ENCODE measurements around the gene ISCA2. TPM values are rescaled to one million over a fixed set of nuclear protein-coding genes. Genes with fewer than 3 reads are reported as not detected.
"Not testable (repeated sequence)": the region's sequence is repeated elsewhere in the genome, so short reads cannot be mapped to it uniquely, and the experiment has no call there.

Gene ISCA2, protein sequence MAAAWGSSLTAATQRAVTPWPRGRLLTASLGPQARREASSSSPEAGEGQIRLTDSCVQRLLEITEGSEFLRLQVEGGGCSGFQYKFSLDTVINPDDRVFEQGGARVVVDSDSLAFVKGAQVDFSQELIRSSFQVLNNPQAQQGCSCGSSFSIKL
- 38.3 TPM for total RNA-seq
- long read RNA-seq, transcript ISCA2-204 (4 exons, 2,626 nt): major isoform, 59 of 60 reads
- long read RNA-seq, partial matches to known transcripts: 0 of 60 reads
- long read RNA-seq, other reads (novel, unspliced or antisense): 1 of 60 reads

DNA sequence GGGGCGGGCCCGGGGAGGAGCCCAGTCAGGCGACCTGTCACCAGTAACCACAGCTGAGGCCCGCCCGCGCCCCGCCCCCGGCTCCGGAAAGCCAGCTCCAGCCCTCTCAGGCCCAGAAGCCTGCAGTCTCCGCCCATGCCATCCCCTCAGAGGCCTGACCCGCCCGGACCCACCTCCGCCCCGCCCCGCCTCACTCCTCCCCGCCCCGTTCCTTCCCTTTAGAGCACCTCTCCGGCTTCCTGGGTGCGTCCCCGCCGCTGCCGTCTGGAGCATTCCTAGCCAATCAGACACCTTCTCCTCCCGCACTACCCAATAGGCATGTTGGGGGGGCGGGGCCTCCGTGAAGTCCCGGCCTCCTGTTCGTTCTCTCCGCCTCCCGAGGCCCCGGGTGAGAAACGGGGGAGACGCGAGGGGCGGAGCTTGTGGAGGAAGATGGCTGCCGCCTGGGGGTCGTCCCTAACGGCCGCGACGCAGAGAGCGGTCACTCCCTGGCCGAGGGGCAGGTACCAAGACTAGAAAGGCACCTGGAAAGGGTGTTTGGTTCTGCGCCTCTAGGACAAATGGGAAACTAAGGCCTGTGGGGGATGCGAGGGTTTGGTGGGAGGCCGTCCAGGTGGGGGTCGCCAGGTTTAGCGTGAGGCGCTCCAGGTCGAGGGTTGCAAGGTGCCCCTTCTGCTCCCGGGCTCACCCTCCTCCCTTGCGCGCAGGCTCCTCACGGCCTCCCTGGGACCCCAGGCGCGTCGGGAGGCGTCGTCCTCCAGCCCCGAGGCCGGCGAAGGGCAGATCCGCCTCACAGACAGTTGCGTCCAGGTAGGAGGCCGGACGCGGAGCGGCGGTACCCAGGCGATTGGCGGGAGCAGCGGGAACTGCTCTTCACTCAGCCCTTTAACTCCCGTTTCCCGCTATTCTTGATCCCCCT, at the start of gene ISCA2:
ISCA2 (plus strand) TSS at position 423 of the 919 bp plus-strand sequence; CDS start at position 433, 10 bp downstream.
- ATAC-seq (ENCODE audit: poor library complexity): peak; percentile 96
- peak; percentile 100 for DNase-seq
- intact Hi-C loops (cut with DNase I): no loop called here

DNA sequence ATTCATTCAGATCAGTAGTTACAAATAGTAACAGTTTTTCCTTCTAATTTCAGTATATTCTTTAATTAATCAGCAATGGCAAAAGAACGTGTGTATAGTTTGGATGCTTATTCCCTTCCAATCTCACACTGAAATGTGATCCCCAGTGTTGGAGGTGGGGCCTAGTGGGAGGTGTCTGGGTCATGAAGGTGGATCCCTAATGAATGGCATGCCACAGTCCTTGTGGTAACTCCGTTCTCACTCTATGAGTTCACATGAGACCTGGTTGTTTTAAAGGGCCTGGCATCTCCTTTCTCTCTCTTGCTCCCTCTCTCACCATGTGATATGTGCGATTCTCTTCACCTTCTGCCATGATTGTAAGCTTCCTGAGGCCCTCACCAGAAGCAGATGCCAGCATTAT, 48.7 kb upstream of the ISCA2 start:
- ATAC-seq (ENCODE audit: poor library complexity) (no peak), DNase-seq (no peak)
- intact Hi-C loops (cut with DNase I): no loop called here

DNA sequence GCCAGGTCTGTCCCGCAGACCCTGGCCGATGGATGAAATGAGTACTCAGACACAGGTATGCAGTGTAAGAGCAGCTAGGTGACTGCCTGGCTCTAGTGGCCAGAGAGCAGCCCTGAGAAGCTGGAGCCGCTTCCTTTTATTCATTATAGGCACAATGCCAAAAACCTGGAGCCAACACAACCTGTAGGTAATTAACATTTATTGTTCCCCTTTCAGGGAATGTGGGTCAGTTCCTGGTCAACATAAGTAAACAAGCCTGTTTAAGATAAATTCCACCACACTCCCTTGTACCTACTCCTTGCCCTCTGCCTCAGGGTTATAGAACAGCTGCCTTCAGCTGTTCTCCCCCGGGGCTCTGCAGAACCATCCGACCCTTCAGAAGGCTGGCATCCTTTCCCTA, 39.2 kb upstream of the ISCA2 start:
- DNase-seq; ATAC-seq (ENCODE audit: poor library complexity); intact Hi-C loops (cut with DNase I): not testable (repeated sequence)

DNA sequence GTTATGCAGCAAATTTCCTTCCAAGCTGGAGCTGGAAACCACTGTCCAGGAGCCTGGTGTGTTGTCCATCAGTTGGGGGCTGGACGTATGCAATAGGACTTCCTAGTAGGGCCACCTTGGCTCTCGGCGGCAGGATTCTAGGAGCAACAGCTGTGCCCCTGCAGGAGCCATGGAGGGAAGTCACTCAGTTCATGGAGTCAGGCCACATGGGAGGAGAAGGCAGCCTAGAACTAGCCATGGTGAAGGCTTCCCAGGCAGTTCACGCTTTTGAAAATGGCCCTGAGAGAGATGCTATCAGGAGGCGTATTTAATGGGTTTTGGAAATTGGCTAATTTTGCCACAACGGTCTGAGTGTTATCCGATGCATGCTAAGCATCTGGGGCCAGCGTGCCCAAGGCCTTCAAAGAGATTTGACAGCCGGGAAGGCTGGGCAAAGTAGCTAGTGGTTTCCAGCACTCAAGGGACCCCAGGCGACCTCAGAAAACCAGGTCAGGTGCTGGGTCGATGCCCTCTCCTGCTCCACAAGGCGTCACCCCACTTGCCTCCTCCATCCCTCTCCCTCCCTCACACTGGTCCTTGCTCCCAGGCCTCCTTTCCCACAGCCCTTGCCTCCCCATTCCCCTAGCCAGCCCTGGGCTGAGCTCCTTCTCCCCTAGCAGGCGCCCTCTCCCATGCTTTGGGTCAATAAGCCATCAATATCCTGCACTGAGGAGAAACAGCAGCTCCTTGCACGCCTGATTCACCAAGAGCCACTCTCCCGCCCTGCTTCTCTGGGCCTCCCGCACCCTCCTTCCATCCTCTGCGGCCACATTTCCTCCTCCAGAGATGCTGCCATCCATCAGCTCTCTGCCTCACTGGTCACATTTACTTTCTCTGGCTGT, 36.6 kb upstream of the ISCA2 start:
- DNase-seq: no peak
- no peak for ATAC-seq (ENCODE audit: poor library complexity)

DNA sequence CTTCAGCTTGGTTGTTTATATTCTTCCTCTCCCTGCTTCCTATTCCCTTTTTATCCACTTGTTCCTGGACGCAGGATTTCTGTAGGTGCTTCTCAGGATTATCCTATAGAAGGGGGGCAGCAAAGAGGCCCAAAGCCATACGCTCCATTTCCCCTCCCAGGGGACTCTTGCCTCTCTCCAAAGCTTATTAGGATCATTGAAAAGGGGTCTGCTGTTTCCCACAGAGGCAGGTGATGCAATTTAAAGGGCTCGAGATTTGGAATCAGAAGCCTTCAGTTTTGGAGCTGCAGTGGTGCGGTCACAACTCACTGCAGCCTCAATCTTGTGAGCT, 36.0 kb upstream of the ISCA2 start:
- DNase-seq (no peak), ATAC-seq (ENCODE audit: poor library complexity) (no peak)
- intact Hi-C loops (cut with DNase I): no loop called here

More for the DNA sequence above, 36.6 kb upstream of the ISCA2 start:
- intact Hi-C loops (cut with DNase I): no loop called here

DNA sequence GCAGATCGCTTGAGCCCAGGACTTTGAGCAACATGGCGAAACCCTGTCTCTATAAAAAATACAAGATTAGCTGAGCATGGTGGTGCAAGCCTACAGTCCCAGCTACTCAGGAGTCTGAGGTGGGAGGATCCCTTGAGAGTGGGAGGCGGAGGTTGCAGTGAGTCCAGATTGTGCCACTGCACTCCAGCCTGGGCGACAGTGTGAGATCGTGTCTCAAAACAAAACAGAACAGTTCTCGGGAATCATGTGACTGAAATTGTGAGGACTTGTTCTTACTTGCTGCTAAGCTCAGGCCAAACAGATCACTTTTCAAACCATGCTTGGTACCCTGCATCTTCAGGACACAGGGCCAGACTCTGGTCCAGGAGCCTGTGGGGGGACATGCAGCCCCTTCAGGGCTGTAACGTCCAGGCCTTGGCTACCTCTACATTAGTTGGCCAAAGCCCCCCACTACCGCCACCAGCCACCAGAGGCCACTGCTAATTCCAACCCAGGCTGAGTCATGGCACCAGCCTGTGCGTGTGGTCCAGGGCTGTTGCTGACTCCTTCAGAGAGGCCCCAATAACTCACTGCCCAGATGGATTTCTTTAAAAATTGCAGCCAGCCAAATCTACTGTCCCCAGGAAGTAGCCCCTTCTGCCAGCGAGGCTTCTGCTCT, 34.1 kb upstream of the ISCA2 start:
- ATAC-seq (ENCODE audit: poor library complexity) (peak; percentile 61), DNase-seq (no peak)
- intact Hi-C loops (cut with DNase I): no loop called here

DNA sequence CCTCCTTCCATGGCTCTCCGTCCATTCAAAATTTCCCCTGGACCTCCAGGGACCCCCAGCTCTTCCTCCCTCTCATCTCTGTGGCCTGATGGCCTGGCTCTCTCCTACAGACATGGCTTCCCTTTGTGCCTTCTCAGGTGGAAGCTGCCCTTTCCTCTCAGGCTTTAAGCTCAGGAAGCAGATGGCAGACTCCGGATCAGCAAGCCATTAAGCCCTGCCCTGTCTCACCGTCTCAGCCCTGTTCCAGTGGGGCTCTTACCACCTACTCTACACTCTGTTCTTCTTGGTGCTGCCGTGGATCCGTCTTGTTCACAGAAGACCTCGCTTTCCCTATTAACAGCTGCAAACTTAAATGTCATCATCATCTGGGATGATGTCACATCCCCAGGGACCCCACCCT, 33.6 kb upstream of the ISCA2 start:
- DNase-seq (no peak), ATAC-seq (ENCODE audit: poor library complexity) (no peak)
- intact Hi-C loops (cut with DNase I): no loop called here

DNA sequence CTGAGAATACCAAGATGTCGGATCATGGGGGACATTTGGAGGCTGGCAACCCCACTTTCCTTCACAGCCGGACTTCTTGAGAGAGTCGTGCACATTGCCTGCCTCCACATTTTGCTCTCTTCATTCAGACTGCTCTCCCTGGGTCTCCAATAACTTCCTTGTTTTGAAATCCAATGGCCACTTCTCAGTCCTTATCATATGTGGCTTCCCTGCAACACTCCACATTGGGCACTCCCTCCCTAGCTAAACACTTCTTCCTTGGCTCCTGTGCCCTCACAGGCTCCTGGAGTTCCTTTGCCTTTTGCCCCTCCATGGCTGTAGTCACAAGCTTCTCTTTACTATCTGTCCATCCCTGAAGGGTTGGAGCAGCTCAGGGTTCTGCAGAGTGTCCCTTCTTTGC, 30.6 kb upstream of the ISCA2 start:
- DNase-seq (no peak), ATAC-seq (ENCODE audit: poor library complexity) (no peak)
- intact Hi-C loops (cut with DNase I): no loop called here

DNA sequence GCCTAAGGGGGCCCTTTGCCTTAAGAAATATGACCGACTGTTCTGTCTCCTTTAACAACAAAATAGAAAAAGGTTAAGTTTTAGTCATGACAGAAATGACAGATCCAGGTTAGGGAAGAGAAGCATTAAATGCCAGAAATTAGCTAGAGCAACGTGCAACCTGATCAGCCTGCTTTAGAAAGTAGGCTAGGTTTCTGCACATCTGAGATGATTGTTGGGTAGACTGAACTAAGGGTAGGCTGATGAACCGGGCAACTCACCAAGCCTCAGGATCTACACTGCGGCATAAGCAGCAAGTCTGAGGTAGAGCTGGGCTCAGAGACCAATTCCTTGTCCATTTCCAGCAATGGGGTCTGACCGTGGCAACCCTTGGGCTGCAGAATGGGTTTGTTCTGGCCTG, 29.9 kb upstream of the ISCA2 start:
- no peak for ATAC-seq (ENCODE audit: poor library complexity)
- no peak for DNase-seq
- intact Hi-C loops (cut with DNase I): no loop called here

DNA sequence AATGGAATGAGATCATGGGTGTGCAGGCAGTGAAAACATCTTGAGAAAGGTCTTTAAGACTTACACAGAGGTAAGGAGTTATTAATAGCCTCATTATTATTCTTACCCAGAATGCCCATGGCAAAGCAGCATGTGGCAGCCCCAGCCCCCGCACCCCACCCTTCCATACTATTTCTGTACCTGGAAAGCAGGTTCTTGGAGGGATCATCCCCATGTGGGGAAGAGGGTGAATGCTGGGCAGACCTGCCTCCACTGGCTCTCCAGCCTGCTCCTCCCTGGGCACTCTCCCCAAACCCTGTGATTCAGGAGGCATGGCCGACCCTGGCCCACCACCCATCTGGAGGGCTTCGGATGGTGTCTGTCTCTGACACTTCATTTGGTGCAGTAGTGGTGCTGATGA, 28.8 kb upstream of the ISCA2 start:
- intact Hi-C loops (cut with DNase I): no loop called here
- no peak for DNase-seq
- no peak for ATAC-seq (ENCODE audit: poor library complexity)

DNA sequence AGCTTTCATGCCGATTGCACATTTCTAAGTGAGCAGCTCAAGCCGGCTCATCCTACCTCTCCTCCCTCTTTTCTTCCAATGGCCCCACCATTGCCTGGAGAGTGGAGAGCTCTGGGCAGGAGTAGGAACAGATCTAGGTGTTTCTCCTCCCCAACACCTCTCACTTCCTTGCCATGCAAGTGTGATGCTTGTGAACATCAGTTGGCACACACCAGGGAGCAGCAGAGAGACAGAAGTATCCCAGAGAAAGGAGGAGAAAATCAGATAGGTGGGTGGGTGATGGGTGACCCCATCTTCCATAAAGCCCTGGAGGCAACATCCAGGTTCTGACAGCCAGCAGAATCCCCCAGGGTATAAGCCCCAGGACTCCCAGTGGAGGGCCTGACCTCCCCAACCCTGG, 28.2 kb upstream of the ISCA2 start:
- ATAC-seq (ENCODE audit: poor library complexity) (no peak), DNase-seq (no peak)
- intact Hi-C loops (cut with DNase I): no loop called here

DNA sequence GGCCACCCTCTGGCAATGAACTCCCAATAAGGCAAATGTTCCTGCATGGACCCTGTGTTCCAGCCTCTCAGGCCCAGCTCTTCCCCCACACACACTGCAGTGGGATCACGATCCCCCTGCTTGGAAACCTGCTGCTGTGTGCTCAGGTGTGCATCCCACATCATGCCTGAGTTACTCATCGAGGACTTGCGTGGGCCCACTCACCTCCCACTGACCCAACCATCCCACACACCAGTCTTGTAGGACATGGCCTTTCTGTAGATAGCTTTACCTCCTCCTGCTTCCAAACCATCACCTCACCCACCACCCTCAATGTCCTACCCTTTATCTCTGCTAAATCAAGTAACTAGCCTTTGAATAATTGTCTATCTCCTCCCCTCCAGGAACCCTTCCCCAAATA, 25.1 kb upstream of the ISCA2 start:
- intact Hi-C loops (cut with DNase I): no loop called here
- ATAC-seq (ENCODE audit: poor library complexity) (no peak), DNase-seq (no peak)

DNA sequence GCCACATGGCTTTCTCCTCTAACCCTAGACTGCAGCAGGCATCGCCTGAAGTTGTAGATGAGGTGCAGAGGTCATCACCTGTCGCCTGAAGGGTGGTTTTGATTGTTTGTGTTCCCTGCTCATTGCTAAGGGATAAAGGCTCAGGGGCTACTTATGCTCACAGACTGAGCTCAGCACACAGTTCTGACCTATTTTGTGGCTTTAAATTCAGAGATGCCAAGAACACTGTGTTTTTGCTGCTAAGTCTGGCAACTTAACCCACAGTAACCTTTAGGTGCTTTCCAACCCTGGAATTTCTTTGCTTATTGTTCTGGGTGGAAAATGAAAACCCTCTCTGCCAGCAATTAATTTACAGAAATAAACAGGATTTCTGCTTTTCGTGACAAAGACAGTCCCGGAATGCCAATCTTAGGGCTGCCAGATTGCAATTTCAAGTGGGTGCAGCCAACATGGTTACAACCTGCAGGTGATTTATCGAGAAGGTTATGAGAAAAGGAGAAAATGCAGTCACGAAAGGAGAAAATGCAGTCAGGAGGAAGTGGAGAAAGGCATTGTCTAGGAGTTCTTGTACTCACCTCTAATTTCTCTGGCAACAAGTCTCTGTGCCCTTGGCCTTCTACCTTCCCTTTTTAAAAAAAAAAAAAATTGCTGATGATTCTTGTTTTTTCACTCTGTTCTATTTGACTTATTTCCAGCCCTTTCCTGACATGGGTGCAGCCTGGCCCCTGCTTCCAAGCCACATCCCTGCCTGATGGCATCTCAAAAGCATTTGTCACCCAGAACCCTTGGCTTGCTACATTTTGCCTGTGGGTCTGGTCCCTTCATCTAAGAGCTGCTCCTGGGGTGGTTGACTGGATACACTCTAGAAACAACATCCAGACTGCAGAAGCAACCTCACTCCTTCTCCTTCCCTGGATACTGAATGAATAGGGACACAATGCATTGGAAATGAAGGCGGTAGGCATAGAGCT, 23.7 kb upstream of the ISCA2 start:
- no peak for ATAC-seq (ENCODE audit: poor library complexity)

DNA sequence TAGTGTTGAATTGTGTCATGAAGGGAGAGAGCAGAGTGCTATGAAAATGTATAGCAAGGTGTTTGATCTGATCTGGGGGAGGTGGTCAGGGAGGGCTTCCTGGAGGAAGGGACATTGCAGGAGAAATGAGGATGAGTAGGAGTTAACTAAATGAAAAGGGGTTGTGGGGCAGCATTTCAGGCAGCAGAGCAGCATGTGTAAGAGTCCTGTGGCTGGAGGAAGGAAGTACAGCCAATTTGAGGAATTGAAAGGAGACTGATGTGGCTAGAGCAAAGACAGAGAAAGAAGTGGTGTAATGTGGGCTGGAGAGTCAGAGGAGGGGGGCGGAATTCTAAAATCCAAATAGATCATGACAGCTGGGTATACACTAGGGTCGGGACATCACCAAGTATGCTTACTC, 21.0 kb upstream of the ISCA2 start:
- intact Hi-C loops (cut with DNase I): no loop called here
- no peak for DNase-seq
- ATAC-seq (ENCODE audit: poor library complexity): no peak

More for the DNA sequence above, 23.7 kb upstream of the ISCA2 start:
- no peak for DNase-seq
- intact Hi-C loops (cut with DNase I): no loop called here

DNA sequence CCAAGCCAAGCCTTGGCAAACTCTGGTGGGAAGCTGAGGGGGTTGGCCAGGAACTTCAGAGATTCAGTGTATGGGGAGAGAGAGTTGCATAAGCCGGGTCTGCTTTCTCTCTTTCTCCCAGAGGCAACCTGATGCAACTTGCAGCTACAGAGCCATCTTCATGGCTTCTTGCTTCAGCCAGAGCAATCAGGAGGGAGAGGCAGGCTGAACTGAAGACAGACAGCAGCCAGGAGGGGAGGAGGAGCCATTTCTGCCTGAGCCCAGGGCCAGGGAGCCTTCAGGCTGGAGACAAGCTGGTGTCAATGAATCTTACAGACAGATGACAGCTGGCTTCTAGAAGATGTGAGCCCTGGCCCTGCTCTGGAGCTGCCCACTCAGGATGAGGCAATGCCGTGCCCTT, 19.2 kb upstream of the ISCA2 start:
- intact Hi-C loops (cut with DNase I): no loop called here
- ATAC-seq (ENCODE audit: poor library complexity) (no peak), DNase-seq (no peak)

DNA sequence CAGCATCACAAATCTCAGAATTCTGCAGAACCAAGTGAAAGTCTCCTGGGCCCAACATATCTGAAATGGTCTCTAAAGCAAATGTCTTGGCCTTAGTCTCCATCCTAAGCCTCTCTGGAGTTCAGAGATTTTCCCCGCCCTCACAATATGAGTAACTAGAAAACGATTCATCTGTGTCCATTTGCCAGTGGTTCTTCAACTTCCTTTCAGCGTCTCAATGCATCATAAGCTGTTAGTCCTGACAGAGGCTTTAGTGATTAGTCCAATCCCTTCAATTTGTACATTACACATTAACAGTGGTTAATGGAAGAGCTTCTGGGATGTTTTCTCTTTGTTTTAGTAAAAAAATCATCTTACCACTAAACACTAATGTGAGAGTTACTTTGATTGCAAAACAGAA, 17.9 kb upstream of the ISCA2 start:
- DNase-seq: no peak
- intact Hi-C loops (cut with DNase I): loop anchor here (5.0 kb wide), 1 partner anchor 113 kb away; no protein-coding TSS in a partner anchor
- ATAC-seq (ENCODE audit: poor library complexity): no peak

DNA sequence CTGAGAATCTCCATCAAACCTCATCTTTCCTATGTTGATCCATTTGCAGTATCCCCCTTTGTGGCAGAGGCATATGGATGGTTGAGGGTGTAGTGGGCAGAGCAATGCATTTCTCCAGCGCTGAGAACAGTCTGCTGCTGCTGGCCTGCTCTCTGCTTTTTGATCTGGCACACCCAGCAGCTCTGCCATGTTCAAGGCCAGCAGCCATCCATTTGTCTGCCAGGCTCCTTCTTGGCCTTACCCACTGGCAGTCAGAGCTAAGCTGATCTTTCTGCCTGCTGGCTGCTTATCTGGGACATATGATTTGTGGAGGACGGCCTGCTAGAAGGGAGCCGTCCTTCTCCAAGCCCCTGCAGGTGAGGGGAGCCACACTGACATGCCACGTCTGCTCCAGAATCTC, 17.5 kb upstream of the ISCA2 start:
- ATAC-seq (ENCODE audit: poor library complexity): peak; percentile 84
- DNase-seq: no peak
- intact Hi-C loops (cut with DNase I): loop anchor here (5.0 kb wide), 1 partner anchor 114 kb away; no protein-coding TSS in a partner anchor

Measured in Right ventricle myocardium superior (tissue), 1 donor.